Endothelial cell of umbilical vein (primary cell): ENCODE results near the gene BRAT1. TPM values are rescaled to one million over a fixed set of nuclear protein-coding genes. Genes with fewer than 3 reads are reported as not detected.

Experiments
- BruUV-seq: library from RNA; stranded (reverse); fragments of 400-500 nt; replicated peaks from 2 replicates; lab custom pipeline; 2021; lab: Mats Ljungman, UMichigan
- CTCF ChIA-PET: fragments of 300-600, 350-600 bp; sonication (Branson Sonifier 250); formaldehyde crosslinking; loops from one replicate; lab custom pipeline; 2021; ENCODE audit warnings: antibody characterized with exemption, inconsistent platforms; lab: Charles Lee
- POLR2A ChIA-PET: fragments of 300-600, 350-600 bp; sonication (Branson Sonifier 250); formaldehyde crosslinking; loops from one replicate; lab custom pipeline; 2021; ENCODE audit warnings: antibody characterized with exemption, inconsistent platforms; lab: Charles Lee
- DNase-seq: peaks from one replicate; pipeline ENCODE4 v3.0.0-alpha.2; 2011; ENCODE audit warnings: low read depth, low spot score
- FAIRE-seq: peaks from 2 replicates; lab custom pipeline; 2011; peaks lifted over from hg19 to GRCh38; lab: Jason Lieb, UNC
- H2AFZ ChIP-seq: 2 replicates; pipeline ENCODE4 v1.6.0; 2012; ENCODE audit warnings: low read depth, low read length, control low read depth, inconsistent platforms
- H3K27ac ChIP-seq: 2 replicates; pipeline ENCODE4 v1.5.1; 2011; ENCODE audit warnings: low read depth, mild to moderate bottlenecking, control low read depth, low read length, moderate library complexity; ENCODE audit not compliant: insufficient read depth
- H3K27me3 ChIP-seq, 2 experiments: 2 replicates each; pipeline versions ENCODE4 v1.6.0 to v1.6.1; 2011; ENCODE audit warnings: low read length in 2 of 2, mixed read lengths in 1 of 2; ENCODE audit not compliant: control insufficient read depth in 2 of 2, insufficient read depth in 2 of 2
- H3K36me3 ChIP-seq, 2 experiments: 2 replicates in 1 of 2; 3 replicates in 1 of 2; pipeline ENCODE4 v1.5.1; 2011; ENCODE audit warnings: low read length in 2 of 2, mild to moderate bottlenecking in 1 of 2, moderate library complexity in 1 of 2; ENCODE audit not compliant: control insufficient read depth in 2 of 2, insufficient read depth in 2 of 2; ENCODE audit errors: extremely low read depth in 1 of 2
- H3K4me1 ChIP-seq: 3 replicates; pipeline ENCODE4 v1.5.1; 2011; ENCODE audit warnings: mild to moderate bottlenecking, low read length; ENCODE audit not compliant: control insufficient read depth, insufficient read depth; ENCODE audit errors: extremely low read depth
- H3K4me2 ChIP-seq: 2 replicates; pipeline ENCODE4 v1.6.1; 2011; ENCODE audit warnings: low read length, control low read depth, mixed read lengths; ENCODE audit not compliant: insufficient read depth
- H3K4me3 ChIP-seq, 3 experiments: fragments of 200-600 bp in 1 of 3; sonication (generic), shearing (Covaris generic) in 1 of 3; replicated peaks in 1 of 3; 2 replicates each; pipeline ENCODE4 v1.5.1; 2011 to 2016; ENCODE audit warnings: control low read depth in 3 of 3, low read length in 3 of 3, mild to moderate bottlenecking in 2 of 3, inconsistent platforms in 1 of 3, low read depth in 1 of 3, moderate library complexity in 1 of 3; ENCODE audit not compliant: insufficient read depth in 1 of 3
- H3K79me2 ChIP-seq: 2 replicates; pipeline ENCODE4 v1.6.0; 2012; ENCODE audit warnings: low read length, inconsistent platforms; ENCODE audit not compliant: control insufficient read depth, insufficient read depth
- H3K9ac ChIP-seq: replicated peaks from 2 replicates; pipeline ENCODE3; 2011; ENCODE audit warnings: low read length, control low read depth; ENCODE audit not compliant: insufficient read depth; ENCODE audit errors: extremely low read depth
- H3K9me1 ChIP-seq: replicated peaks from 3 replicates; pipeline ENCODE4 v1.6.0; 2011; ENCODE audit warnings: mild to moderate bottlenecking, low read length; ENCODE audit not compliant: control insufficient read depth, insufficient read depth; ENCODE audit errors: extremely low read depth
- H3K9me3 ChIP-seq: replicated peaks from 2 replicates; pipeline ENCODE4 v1.5.1; 2012; ENCODE audit warnings: low read length, inconsistent platforms; ENCODE audit not compliant: control insufficient read depth, insufficient read depth
- H4K20me1 ChIP-seq: replicated peaks from 2 replicates; pipeline ENCODE3; 2011; ENCODE audit warnings: mild to moderate bottlenecking, low read length; ENCODE audit not compliant: control insufficient read depth, insufficient read depth; ENCODE audit errors: extremely low read depth
- CTCF ChIP-seq, 2 donors: IDR thresholded peaks; 1 replicate in 1 of 2; 2 replicates in 1 of 2; pipeline ENCODE4 v1.5.1; 2011; ENCODE audit warnings: low read length in 2 of 2, mild to moderate bottlenecking in 2 of 2, moderate library complexity in 2 of 2, control low read depth in 1 of 2, inconsistent platforms in 1 of 2, low read depth in 1 of 2; ENCODE audit not compliant: insufficient read depth in 1 of 2; ENCODE audit errors: extremely low read depth in 1 of 2
- EZH2 ChIP-seq: IDR thresholded peaks from 2 replicates; pipeline ENCODE4 v1.6.1; 2012; ENCODE audit warnings: borderline replicate concordance, low read depth, mild to moderate bottlenecking, moderate library complexity, low read length, inconsistent platforms; ENCODE audit not compliant: severe bottlenecking
- FOS ChIP-seq: IDR thresholded peaks from 2 replicates; pipeline ENCODE4 v1.6.1; 2011; ENCODE audit warnings: mild to moderate bottlenecking, low read length, moderate library complexity, borderline replicate concordance; ENCODE audit not compliant: insufficient read depth
- GATA2 ChIP-seq: IDR thresholded peaks from 2 replicates; pipeline ENCODE4 v1.7.0; 2011; ENCODE audit warnings: low read depth, mild to moderate bottlenecking, moderate library complexity, mixed read lengths, low read length; ENCODE audit not compliant: insufficient read length, insufficient read depth
- JUN ChIP-seq: IDR thresholded peaks from 2 replicates; pipeline ENCODE4 v1.6.1; 2011; ENCODE audit warnings: borderline replicate concordance, low read depth; ENCODE audit not compliant: insufficient read length, insufficient read depth
- MAX ChIP-seq: IDR thresholded peaks from 2 replicates; pipeline ENCODE4 v1.6.1; 2011; ENCODE audit not compliant: insufficient read depth, insufficient read length
- MYC ChIP-seq: IDR thresholded peaks from one replicate; pipeline ENCODE4 v1.6.1; 2011; ENCODE audit warnings: mild to moderate bottlenecking, low read depth, low read length
- POLR2A ChIP-seq: IDR thresholded peaks from 2 replicates; pipeline ENCODE4 v1.6.1; 2012; ENCODE audit warnings: low read depth, mild to moderate bottlenecking, control low read depth, low read length
- POLR2AphosphoS5 ChIP-seq: IDR thresholded peaks from 2 replicates; pipeline ENCODE4 v1.6.1; 2012; ENCODE audit warnings: low read depth, mild to moderate bottlenecking, control low read depth, low read length, moderate library complexity; ENCODE audit not compliant: insufficient read depth
- dilution Hi-C: fragments of 300-500 bp; cut with MboI; formaldehyde crosslinking; loops from one replicate; pipeline ENCODE4 v1.15.0; 2019; ENCODE audit warnings: low sequenced_read_pairs; ENCODE audit not compliant: extremely low pct_ligation_motif_present
- intact Hi-C: fragments of 100-400 bp; cut with micrococcal nuclease; formaldehyde crosslinking; loops from one replicate; pipeline ENCODE4 v1.10.0; 2022
- polyA plus RNA-seq, 4 experiments: library from polyadenylated mRNA; depleted of rRNA in 3 of 4; stranded (reverse) in 3 of 4; unstranded in 1 of 4; fragments of >200 nt; gene quantifications; 2 replicates each; pipeline versions ENCODE4 v1.2.1 to v1.2.3, GENCODE V29; 2011 to 2012; ENCODE audit warnings: missing spikeins in 1 of 4
- total RNA-seq: library from RNA; stranded (reverse); gene quantifications from 2 replicates; pipeline ENCODE4 v1.2.3, GENCODE V29; 2021

Gene BRAT1
- total and polyA plus RNA-seq, 2 donors (not counting 3 experiments of a cell fraction or from before 2014, with no cell fraction given) = 31.1 to 31.6 TPM

- intact Hi-C loops (no loop called here), dilution Hi-C loops (no loop called here)
- Histone ChIP-seq H3K9me3 (no peaks in the 10 kb centered on the region), H3K36me3 (no peaks in the 10 kb centered on the region), H3K27me3 (no peaks in the 10 kb centered on the region), H4K20me1 (no peaks in the 10 kb centered on the region), H3K79me2 (no peaks in the 10 kb centered on the region), H3K4me1 (no peaks in the 10 kb centered on the region), H3K4me3 (no peak overlapping the region), H3K9ac (no peak overlapping the region), H3K9me1 (no peaks in the 10 kb centered on the region), H2AFZ (no peak overlapping the region), H3K27ac (no peak overlapping the region), H3K4me2 (no peak overlapping the region)
- ChIA-PET CTCF (interaction anchor here (0.8 to 1.4 kb wide), 5 partner anchors 10 to 192 kb away, joined by 3 to 5 read pairs (median 3); no protein-coding TSS in a partner anchor), POLR2A (no interaction called here)
- DNase-seq = no peak
- FAIRE-seq = no peak
- no peak for TF ChIP-seq MYC
- no peak for TF ChIP-seq GATA2
- no peak for TF ChIP-seq CTCF (IDR thresholded peaks at IDR 0.05; ENCODE audit: extremely low read depth in 1 of 2, insufficient read depth in 1 of 2, low read depth in 1 of 2, low read length in 2 of 2)
- no peak for TF ChIP-seq FOS
- TF ChIP-seq EZH2 = no peak
- no peak for TF ChIP-seq JUN
- TF ChIP-seq POLR2A = no peak
- TF ChIP-seq MAX = no peak
- no peak for TF ChIP-seq POLR2AphosphoS5
- no TSS peak for BruUV-seq
These were observed 66.6 kb downstream of the BRAT1 start for GRCh38 chr7:2488681-2489080.
